Fibroblast of skin of right biceps (primary cell): Measurements from ENCODE around the gene DMD.

Source experiments
- DNase-seq: peaks from one replicate; pipeline ENCODE4 v3.0.0-alpha.2; 2013

The DMD gene

GRCh38 chrX:31258166-31258565, 1953.2 kb downstream of the DMD start:
- DNase-seq: no peak

DNA sequence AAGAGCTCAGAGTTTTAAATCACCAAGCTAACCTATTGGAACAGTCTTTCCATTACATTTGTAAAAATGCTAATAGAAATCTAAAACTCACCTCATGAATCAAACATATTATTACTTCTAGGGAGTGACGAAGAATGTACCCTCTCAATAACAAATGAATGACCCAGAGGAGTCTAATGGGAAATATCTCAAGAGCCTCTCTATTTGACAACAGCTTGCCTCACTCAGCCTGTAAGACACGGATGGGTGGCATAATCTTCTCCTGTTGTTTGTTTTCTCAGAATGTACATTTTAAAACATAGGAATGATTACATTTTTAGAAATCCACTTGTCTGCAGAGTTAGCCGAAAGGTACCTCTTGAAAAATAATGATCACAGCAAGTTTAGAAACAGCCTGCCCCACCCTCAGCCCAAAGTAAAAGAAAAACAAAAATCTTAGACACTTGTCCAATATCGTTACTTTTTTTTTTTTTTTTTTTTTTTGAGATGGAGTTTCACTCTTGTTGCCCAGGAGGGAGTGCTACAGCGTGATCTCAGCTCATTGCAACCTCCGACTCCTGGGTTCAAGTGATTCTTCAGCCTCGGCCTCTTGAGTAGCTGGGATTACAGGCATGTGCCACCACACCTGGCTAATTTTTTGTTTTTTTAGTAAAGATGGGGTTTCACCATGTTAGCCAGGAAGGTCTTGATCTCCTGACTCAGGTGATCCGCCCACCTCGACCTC, 1955.9 kb downstream of the DMD start:
- DNase-seq: no peak

DNA sequence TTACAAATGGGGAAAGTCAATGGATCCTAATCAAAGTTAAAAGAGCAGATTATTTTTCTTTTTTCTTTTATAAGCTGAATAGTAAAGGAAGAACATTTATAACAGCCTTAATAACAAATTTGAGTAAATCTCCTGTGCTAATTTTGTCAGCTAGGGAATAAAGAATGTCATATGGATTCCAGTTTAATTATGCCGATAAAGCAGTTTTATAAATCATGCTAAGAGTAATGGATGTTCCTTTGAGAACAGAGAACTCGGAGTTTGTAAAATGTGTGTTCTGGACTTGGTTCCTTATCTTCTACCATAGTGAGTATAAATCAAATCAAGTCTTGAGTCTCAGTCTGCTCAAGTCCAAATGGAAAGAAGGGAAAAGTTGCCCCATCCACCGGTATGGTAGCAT, 1959.2 kb downstream of the DMD start:
- no peak for DNase-seq

- peak; percentile 4 for DNase-seq
These were observed 1960.0 kb downstream of the DMD start for GRCh38 chrX:31251336-31251735.

DNA sequence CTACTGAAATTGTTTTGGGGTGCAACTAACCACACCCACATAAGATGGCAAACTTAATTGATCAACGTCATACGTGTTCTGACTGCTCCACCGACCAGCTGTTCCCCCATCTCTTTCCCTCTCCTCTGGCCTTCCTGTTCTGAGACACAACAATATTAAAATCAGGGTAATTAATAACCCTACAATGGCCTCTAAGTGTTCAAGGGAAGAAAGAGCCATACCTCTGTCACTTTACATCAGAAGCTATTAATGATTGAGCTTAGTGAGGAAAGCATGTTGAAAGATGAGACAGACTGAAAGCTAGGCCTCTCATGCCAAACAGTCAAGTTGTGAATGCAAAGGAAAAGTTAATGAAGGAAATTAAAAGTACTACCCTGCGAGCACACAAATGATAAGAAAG, 1965.6 kb downstream of the DMD start:
- no peak for DNase-seq

DNA sequence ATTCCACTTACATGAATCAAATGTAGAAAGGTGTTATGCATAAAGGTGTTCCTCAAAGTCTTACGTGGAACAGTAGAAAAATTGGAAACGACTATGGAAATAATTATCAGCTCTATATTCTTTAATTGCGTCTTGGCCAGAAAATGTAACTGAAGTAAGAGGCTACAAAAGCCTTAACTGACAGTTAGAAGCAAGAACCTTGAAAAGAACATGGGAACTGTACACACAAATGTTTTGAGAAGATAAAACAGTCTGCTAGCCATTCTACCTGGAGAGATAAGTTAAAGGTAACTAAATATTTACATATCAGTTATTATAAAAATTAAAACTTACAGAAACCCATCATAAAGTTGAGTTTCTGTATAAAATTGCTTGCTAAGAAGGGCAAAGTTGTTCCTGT, 1967.5 kb downstream of the DMD start:
- no peak for DNase-seq

GRCh38 chrX:31240982-31241381, 1970.4 kb downstream of the DMD start:
- DNase-seq: no peak

DNA sequence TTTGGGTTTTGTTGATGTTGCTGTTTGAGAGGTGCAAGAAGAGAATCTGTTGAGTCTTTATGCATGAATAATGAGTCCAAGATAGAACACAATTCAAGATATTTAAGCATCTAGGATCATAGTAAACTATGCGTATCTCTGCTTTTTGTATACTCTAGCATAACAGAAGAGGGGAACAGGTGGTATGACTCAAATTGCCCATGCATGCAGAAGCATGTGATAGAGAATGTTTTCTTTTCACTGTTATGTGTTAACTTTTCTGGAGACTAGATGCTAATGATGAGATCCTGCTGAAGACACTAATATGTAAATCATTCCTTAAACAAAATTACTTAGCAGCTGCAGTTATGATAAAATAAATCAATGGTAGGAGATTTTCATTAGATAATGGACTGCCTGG, 1974.2 kb downstream of the DMD start:
- DNase-seq: no peak

- no peak for DNase-seq
These were observed 1975.1 kb downstream of the DMD start for GRCh38 chrX:31236231-31236630.

DNA sequence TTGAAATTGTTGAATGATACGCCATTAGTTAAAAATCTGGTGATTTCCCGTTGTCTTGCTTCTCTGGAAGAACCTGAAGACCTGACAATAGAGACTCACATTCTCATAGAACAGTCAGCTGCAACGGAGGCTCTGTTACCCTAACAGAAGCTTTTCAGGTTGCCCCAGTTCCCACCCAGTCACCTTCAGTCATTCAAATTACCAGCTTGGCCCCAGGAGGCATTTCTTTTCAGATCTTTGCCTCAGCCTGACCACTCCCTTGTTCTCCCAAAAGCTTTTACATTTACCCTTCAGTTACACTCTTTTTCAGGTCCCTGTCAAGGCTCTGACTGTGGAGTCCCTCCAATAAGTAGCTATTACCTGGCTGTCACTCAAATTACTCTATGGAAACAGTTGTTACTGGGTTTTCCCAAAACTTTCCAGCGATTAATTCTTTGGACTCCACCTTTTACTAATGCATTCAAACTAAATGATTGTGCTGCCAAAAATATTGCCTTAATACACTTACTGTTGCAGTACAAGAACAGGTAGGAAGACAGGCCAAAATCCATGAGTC, 1977.3 kb downstream of the DMD start:
- DNase-seq: no peak

DNA sequence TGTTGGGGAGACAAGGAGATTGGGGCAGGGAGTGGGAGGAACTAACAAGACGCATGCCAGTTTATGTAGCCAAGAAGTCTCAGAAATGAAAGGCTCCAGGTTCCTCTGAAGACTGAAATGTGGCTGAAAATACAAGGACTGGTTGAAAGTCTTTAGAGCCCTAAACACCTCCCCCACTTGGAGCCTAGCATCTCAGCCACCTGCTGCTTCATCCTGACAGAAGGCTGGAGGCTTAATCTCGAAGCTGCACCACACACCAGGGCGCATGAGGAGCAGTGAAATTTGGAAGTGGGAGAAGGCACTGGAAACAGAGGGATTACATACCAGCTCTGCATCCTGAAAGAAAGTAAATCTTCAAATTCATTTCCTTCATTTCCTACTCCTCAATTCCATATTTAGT, 1978.8 kb downstream of the DMD start:
- no peak for DNase-seq

DNA sequence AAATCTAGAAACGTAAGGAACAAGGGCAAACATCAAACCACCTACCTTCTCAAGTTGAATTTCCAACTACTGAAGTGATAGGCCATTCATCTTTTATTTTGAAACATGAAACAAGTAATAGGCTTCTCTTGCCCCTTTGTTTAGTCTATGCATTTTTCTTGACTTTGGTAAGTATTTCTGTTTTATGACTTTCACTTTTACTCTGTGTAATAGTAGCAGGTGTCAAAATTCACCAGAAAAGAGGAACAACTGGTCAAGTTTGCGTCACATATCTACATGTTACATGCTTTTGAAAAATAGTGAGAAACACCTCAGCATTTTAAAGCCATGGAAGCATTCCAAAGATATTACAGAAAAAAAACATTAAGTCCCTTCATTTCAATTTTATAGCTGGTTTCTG, 1982.4 kb downstream of the DMD start:
- DNase-seq: no peak

DNA sequence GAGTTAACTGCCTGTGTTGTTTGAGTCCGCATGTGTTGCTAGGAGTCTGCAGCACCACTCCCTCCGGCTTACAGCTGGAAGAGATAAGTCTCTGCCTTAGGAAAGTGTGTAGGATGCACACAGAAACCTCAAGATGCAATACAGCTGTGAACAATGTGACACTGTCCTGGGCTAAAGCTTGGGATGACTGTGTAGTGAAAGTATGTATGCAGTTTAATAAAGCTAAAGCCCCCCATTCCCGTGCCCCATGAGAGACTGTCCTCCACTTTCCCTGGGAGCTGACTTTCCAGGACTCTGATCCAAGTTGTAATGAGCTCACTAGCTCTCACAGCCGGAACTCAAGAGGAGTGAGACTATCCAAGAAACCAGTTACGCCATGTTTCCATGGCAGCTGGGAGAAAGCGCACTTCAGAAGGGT, 1982.9 kb downstream of the DMD start:
- peak; percentile 85 for DNase-seq

GRCh38 chrX:31227250-31227649, 1984.1 kb downstream of the DMD start:
- DNase-seq: peak; percentile 88

- DNase-seq: no peak
These were observed 1985.5 kb downstream of the DMD start for GRCh38 chrX:31225819-31226218.

DNA sequence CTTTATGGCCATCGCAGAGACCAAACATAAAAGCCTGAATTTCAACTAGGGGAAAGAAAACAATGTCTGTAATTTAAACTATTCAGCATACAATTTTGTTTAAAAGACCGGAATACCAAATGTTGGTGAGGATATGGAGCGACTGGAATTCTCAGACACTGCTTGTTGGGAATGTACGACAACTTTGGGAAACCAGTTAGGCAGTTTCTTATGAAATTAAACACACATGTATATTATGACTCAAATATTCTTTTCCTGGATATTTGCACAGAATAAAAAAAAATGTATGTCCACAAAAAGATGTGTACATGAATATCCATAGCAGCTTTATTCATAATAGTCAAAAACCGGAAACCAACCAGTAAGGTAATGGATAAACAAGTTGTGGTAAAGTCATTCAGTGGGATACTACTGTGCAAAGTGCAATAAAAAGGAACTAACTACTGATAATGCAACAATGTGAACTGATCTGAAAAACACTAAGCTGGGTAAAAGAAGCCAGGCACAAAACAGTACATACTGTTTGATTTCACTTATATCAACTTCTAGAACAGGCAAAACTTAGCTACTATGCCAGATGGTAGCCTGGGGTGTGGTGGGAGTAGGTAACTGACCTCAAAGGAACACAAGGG, 1986.9 kb downstream of the DMD start:
- peak; percentile 57 for DNase-seq

DNA sequence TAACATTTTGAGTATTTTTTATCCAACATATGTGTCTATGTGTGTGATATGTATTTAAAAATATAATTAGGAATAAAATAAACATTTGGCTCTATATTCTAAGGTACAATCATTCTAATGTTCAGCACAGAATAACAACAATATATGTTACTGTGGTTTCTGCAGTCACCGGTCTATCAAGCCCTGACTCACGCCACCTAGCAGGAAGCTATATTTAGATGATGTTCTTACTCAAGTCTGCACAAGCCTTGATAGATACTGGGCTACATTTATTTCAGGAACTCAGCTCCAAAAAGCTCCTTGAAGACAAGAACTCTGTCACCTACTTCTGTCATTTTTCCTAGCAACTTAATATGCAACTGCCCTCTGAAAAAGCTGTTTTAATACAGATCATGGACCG, 1987.5 kb downstream of the DMD start:
- DNase-seq: peak; percentile 75

GRCh38 chrX:31222946-31223345, 1988.4 kb downstream of the DMD start:
- DNase-seq: no peak

- DNase-seq: no peak
These were observed 1992.2 kb downstream of the DMD start for GRCh38 chrX:31219174-31219573.

DNA sequence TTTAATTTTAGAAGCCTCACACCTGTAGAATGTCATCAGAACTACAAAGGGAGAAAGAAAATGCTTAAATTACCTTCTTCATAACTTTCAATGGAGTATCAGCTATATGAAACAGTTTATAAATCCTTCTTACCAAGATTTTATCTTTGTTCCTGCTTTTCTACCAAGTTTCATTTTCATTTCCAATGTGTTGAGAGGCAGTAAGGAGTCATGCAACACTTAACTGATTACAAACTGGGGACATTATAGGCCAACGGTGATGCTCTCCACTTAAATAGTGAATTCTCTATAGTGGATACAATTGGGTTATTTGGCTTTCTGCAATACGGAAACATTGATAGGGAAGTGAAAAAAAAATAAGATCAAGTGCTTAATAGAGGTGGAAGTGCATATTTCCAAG, 1994.3 kb downstream of the DMD start:
- no peak for DNase-seq

DNA sequence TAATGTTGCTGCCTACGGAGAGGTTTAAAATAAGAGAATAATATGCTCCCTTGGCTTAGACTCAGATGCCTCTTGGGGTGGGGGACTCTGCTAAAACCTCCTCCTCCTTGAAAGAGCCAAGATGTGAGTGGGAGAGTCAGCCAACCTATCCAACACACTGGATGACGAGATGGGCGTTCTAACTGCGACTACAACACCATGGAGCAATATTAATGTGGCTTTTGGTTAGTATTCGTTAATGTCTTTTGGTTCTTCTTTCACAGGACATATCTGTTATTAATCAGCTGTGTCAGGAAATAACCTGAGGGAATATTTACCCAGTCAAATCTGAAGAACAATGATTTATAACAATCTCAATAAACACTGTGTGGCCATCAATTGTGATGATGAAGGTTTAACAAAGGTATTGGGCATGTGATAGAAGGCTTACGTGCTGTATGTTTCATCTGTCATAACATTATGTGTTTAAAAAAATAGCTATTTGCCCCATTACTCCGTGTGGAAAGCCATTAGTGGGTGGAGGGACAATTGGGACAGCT, 1996.0 kb downstream of the DMD start:
- DNase-seq: no peak

GRCh38 chrX:31213941-31214340, 1997.4 kb downstream of the DMD start:
- peak; percentile 19 for DNase-seq

- DNase-seq: no peak
These were observed 1998.2 kb downstream of the DMD start for GRCh38 chrX:31212856-31213748.
